ENCODE data around the gene INPP5A. TPM values are rescaled to one million over a fixed set of nuclear protein-coding genes. Genes with fewer than 3 reads are reported as not detected.

Gene INPP5A
- total and polyA plus RNA-seq, 4 donors: 12.4 to 39.9 (median 28.2) TPM

DNA sequence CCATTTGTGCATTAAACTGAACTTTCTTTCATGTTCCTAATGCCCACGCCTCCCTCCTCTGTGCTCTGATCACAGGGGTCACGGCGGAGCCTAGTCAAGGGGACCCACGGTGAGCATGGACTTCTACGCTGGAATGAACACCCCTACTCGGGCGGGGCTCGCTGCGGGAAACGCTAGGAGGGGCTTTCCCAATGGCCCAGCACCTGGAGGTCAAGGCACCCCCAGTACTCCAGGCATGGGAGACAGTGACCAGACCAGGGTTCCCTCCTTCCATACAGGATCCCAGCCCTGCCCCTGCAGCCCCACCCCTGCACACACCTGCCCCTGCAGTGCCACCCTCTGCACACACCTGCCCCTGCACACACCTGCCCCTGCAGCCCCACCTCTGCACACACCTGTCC lies 275.4 kb downstream of the INPP5A start:
- no peaks in the 10 kb centered on the region for H3K36me3 ChIP-seq (ENCODE audit: control insufficient read depth in 4 of 4, insufficient read depth in 4 of 4, low read length in 4 of 4)
- peaks cover 0 to 4% (median 0%) of the 10 kb centered on the region in 5 donors for H3K4me1 ChIP-seq (ENCODE audit: control insufficient read depth in 5 of 5, insufficient read depth in 5 of 5, low read length in 5 of 5)
- no peak overlapping the region for H3K27ac ChIP-seq (ENCODE audit: low read depth in 1 of 2, low read length in 1 of 2)
- H3K4me3 ChIP-seq: no peak overlapping the region
- ATAC-seq (ENCODE audit: insufficient read depth, low FRiP score) (no peak), DNase-seq (no peak)
- 83 to 89% methylated on average over 10 of the region's 10 CpGs for WGBS, 2 donors
- no peak overlapping the region for H3K9ac ChIP-seq (ENCODE audit: insufficient read depth in 1 of 2, low read length in 2 of 2)
- peaks cover 0 to 14% (median 11%) of the 10 kb centered on the region in 3 donors for H3K27me3 ChIP-seq (ENCODE audit: control insufficient read depth in 3 of 3, insufficient read depth in 3 of 3, low read length in 2 of 3)
- TF ChIP-seq CTCF (IDR thresholded peaks at IDR 0.05; ENCODE audit: control extremely low read depth, extremely low read depth): no peak
- H3K9me3 ChIP-seq (ENCODE audit: control insufficient read depth in 4 of 4, insufficient read depth in 3 of 4, low read length in 3 of 4): peaks cover 0 to 2% (median 0%) of the 10 kb centered on the region in 4 donors

- no peak for DNase-seq
- no peak for TF ChIP-seq CTCF (IDR thresholded peaks at IDR 0.05; ENCODE audit: control extremely low read depth, extremely low read depth)
- H3K36me3 ChIP-seq (ENCODE audit: control insufficient read depth in 4 of 4, insufficient read depth in 4 of 4, low read length in 4 of 4): no peaks in the 10 kb centered on the region
- no peak overlapping the region for H3K27ac ChIP-seq (ENCODE audit: low read depth in 1 of 2, low read length in 1 of 2)
- H3K9me3 ChIP-seq (ENCODE audit: control insufficient read depth in 4 of 4, insufficient read depth in 3 of 4, low read length in 3 of 4): peaks cover 0 to 2% (median 0%) of the 10 kb centered on the region in 4 donors
- peaks cover 0 to 14% (median 11%) of the 10 kb centered on the region in 3 donors for H3K27me3 ChIP-seq (ENCODE audit: control insufficient read depth in 3 of 3, insufficient read depth in 3 of 3, low read length in 2 of 3)
- 68 to 69% methylated on average over 23 to 25 of the region's 28 CpGs for WGBS, 2 donors
- H3K9ac ChIP-seq (ENCODE audit: insufficient read depth in 1 of 2, low read length in 2 of 2): no peak overlapping the region
- H3K4me1 ChIP-seq (ENCODE audit: control insufficient read depth in 5 of 5, insufficient read depth in 5 of 5, low read length in 5 of 5): no peaks in the 10 kb centered on the region
- ATAC-seq (ENCODE audit: insufficient read depth, low FRiP score): no peak
- H3K4me3 ChIP-seq: no peak overlapping the region
Measured at GRCh38 chr10:132813560-132814468, 276.2 kb downstream of the INPP5A start.

GRCh38 chr10:132814469-132814856 lies 276.9 kb downstream of the INPP5A start:
- DNase-seq (no peak), ATAC-seq (ENCODE audit: insufficient read depth, low FRiP score) (no peak)
- Histone ChIP-seq H3K27me3 (ENCODE audit: control insufficient read depth in 3 of 3, insufficient read depth in 3 of 3, low read length in 2 of 3) (peaks cover 0 to 14% (median 11%) of the 10 kb centered on the region in 3 donors), H3K4me3 (no peak overlapping the region), H3K9me3 (ENCODE audit: control insufficient read depth in 4 of 4, insufficient read depth in 3 of 4, low read length in 3 of 4) (peaks cover 0 to 2% (median 0%) of the 10 kb centered on the region in 4 donors), H3K27ac (ENCODE audit: low read depth in 1 of 2, low read length in 1 of 2) (no peak overlapping the region), H3K9ac (ENCODE audit: insufficient read depth in 1 of 2, low read length in 2 of 2) (no peak overlapping the region), H3K4me1 (ENCODE audit: control insufficient read depth in 5 of 5, insufficient read depth in 5 of 5, low read length in 5 of 5) (no peaks in the 10 kb centered on the region), H3K36me3 (ENCODE audit: control insufficient read depth in 4 of 4, insufficient read depth in 4 of 4, low read length in 4 of 4) (no peaks in the 10 kb centered on the region)
- TF ChIP-seq CTCF (IDR thresholded peaks at IDR 0.05; ENCODE audit: control extremely low read depth, extremely low read depth): no peak
- 70 to 83% methylated on average over 16 of the region's 16 CpGs for WGBS, 2 donors
